ENCODE measurements around the gene CASZ1.

DNA sequence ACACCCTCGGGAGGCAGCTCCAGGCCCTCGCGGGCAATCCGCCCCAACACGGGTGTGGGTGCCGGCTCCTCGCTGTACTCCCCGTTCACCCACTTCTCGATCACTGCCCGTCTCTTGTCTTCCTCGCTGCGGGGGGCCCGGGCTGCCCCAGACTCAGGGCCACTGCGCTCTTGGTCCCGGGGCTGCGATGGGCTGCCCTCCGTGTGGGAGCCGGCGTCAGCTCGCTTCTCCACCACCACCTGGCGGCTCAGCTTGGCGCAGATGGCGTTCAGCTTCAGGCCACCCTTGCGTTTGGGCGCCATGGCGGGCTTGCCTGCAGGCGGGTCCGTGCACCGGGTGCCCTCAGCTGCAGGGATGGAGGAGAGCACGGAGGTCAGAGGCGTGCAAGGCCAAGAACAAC, 131.2 kb downstream of the CASZ1 start:
- no peak for TF ChIP-seq YY1 (IDR thresholded peaks at IDR 0.05; ENCODE audit: insufficient read depth, insufficient read length)
- no peak for TF ChIP-seq ZNF274 (IDR thresholded peaks at IDR 0.05; ENCODE audit: low read depth, low read length)
